ENCODE data around the gene TSEN15.

TSEN15 gene

DNA sequence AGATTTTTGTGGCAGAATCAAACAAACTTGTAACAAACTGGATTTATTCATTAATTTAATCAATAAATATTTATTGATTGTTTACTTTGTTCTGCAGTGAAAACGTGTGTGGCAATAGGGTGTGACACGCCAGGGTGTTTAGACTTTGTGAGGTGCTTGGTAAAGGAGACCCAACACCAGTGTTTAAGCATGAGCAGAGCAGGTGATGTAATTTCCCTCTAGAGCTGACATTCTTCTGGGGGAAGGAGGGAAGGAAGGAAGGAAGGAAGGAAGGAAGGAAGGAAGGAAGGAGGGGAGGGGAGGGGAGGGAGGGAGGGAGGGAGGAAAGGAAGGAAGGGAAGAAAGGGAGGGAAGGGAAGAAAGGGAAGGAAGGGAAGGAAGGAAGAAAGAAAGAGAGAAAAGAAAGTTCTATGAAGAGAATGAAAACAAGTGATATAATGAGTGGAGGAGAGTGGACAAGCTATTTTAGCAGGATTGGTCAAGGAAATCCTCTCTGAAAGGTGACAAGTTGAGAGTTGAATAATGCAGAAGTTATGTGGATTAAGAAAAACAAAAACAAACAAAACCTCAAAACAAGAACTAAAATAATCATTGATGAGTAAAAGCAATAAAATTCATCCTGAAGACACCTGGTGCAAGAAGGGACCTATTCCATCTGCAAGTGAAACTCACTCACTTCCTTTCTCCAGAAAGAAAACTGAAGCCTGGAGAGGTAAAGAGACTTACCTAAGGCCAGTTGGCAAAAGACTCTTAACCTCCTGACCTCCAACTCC lies 60.8 kb downstream of the TSEN15 start:
- no peak for DNase-seq

DNA sequence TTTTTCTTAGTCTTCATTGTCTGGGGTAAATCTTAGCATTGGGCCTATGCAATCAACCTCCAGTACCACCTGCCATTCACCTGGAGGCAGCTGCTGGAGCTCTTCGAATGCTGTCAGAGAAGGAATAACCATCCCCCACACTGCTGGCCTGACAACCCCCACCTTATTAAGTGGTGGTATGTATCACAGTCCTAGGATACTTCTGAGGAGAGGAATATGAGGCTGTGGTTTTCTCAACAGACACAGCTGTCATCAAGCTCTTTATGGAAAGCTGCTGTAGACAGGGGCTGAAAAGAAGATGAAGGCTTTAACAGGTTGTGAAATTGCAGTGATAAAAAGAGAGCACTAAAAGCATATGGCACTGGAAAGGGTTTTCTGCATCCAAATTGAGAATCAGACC lies 61.7 kb downstream of the TSEN15 start:
- no peak for DNase-seq

DNA sequence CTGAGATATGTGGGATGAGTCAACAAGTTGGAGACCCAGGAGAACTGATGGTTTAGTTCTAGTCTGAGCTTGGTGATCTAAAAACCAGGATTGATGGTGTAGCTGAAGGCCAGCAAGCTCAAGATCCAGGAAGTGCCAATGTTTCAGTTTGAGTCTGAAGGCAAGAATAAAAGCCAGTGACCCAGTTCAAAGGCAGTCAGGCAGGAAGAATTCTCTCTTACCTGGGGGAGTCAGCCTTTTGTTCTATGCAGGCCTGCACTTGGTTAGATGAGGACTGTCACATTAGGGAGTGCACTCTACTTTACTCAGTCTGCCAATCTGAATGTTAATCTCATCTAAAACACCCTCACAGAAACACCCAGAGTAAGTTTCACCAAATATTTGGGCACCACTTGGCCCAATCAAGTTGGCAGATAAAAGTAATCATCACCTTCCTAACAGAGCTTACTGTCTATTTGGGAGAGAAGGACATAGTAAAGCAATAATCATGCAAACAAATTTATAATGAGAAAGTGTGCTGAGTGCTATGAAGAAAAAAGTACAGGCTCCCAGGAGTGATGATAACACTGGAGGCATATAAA lies 63.4 kb downstream of the TSEN15 start:
- DNase-seq, result no peak

DNA sequence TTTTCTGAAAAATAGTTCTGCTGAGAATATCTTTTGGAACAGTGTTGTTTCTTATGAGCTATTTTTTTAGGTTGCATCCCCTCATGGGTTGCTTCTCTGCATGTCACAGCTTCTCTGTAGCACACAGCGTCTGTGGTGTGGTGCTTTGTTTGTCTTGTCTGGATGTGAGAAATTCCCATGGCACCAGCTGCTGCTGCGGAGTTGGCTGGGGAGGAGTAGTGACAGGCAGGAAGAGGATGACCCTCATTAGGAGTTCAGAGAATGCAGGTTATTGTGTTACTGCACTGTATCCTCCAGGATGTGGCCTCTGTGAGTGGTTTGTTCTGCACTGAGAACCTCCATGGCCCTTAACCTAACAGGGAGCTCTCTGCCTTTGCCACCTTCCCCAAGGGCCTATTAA lies 64.8 kb downstream of the TSEN15 start:
- no peak for DNase-seq

DNA sequence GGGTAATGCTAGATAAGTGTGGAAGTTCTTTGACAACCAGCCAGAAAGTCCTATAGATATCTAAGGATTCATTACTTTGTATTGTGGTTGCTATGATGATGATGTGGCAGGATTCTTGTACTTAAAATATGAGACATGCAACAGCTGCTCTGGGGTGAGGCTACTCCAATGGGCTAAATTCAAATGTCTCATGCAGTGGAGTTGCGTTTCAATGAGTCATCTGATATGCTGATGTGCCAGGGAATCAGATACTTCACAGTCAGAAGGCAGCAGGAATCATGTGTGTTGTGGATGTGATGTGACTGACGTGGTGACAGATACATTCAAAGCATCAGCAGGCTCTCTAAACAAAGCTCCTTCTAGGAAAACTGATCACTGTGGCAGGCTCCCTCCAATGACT lies 66.5 kb downstream of the TSEN15 start:
- no peak for DNase-seq
